ENCODE results near the gene HYAL3. TPM values are rescaled to one million over a fixed set of nuclear protein-coding genes. Genes with fewer than 3 reads are reported as not detected.

Gene HYAL3
- total and polyA plus RNA-seq, 2 of the 13 experiments (the other 11 are each of a cell fraction or from before 2014, with no cell fraction given): 5.5 to 10.4 TPM

DNA sequence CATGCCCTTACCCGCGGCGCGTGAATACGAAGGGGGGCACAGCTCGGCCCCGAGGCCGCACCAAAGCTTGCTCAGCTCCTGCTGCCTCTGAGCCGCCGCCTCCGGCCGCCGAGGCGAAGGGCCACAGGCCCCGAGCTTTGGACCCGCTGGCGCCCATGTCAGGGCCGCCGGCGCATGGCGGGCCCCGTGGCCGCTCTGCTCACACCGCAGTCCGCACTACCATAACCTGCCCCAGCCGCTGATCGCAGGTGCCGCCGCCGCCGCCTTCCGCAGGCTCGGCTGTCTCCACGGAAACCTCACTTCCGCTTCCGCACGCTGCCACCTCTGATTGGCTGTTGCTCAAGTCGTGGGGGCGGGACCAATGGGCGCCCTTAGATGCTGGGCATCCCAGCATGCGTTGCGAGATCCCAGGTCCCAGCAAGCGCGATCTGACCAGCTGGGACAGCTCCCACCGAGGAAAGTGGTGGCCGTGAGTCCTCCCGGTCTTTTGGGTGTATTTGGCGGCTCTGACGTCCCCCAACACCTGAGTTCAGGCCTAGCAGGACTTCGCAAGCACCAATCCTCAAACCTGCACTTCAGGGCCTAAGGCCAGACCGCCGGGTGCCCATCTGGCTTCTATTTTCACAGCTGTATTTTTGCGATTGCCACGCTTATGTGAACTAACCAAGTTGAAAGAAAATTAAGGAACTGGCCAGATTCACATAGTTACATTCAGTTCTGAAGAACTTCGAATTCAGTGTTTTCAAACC, 28.9 kb upstream of the HYAL3 start, which contains the start of gene TUSC2 (continued):
- TF ChIP-seq TBX2 (CRISPR knock-in tag; IDR thresholded peaks at IDR 0.05; ENCODE audit: borderline replicate concordance) (peak; percentile 76; the same call in 1 of the 2 replicates), NFYB (CRISPR knock-in tag; IDR thresholded peaks at IDR 0.05) (peak; percentile 97), SYNCRIP (IDR thresholded peaks at IDR 0.05; ENCODE audit: insufficient read depth, low read depth, low read length) (no peak), EP300 (IDR thresholded peaks at IDR 0.05; ENCODE audit: low read depth in 2 of 2, low read length in 2 of 2) (no peak), EP300 (CRISPR knock-in tag; IDR thresholded peaks at IDR 0.05; ENCODE audit: borderline replicate concordance) (no peak), ZNF12 (CRISPR knock-in tag; IDR thresholded peaks at IDR 0.05) (no peak), SP140L (CRISPR knock-in tag; IDR thresholded peaks at IDR 0.05; ENCODE audit: borderline replicate concordance) (no peak), ZNF556 (CRISPR knock-in tag; IDR thresholded peaks at IDR 0.05; ENCODE audit: borderline replicate concordance) (no peak), MTERF4 (CRISPR knock-in tag; IDR thresholded peaks at IDR 0.05) (0 out of 2 replicates have a peak, but pooled peaks have one; percentile 62), ZNF235 (CRISPR knock-in tag; IDR thresholded peaks at IDR 0.05; ENCODE audit: borderline replicate concordance) (peak; percentile 69; the same call in 1 of the 2 replicates), ZNF101 (CRISPR knock-in tag; IDR thresholded peaks at IDR 0.05; ENCODE audit: borderline replicate concordance, low read depth) (no peak), PRMT3 (CRISPR knock-in tag; IDR thresholded peaks at IDR 0.05; ENCODE audit: borderline replicate concordance, low read depth) (no peak), HINFP (CRISPR knock-in tag; IDR thresholded peaks at IDR 0.05; ENCODE audit: low read depth) (no peak), ZNF574 (CRISPR knock-in tag; IDR thresholded peaks at IDR 0.05) (peak; percentile 85), SAP130 (CRISPR knock-in tag; IDR thresholded peaks at IDR 0.05; ENCODE audit: low read depth) (peak; percentile 97), KDM2A (CRISPR knock-in tag; IDR thresholded peaks at IDR 0.05; ENCODE audit: borderline replicate concordance, low read depth) (peak; percentile 95)
- TF ChIP-seq, protein P1, sequence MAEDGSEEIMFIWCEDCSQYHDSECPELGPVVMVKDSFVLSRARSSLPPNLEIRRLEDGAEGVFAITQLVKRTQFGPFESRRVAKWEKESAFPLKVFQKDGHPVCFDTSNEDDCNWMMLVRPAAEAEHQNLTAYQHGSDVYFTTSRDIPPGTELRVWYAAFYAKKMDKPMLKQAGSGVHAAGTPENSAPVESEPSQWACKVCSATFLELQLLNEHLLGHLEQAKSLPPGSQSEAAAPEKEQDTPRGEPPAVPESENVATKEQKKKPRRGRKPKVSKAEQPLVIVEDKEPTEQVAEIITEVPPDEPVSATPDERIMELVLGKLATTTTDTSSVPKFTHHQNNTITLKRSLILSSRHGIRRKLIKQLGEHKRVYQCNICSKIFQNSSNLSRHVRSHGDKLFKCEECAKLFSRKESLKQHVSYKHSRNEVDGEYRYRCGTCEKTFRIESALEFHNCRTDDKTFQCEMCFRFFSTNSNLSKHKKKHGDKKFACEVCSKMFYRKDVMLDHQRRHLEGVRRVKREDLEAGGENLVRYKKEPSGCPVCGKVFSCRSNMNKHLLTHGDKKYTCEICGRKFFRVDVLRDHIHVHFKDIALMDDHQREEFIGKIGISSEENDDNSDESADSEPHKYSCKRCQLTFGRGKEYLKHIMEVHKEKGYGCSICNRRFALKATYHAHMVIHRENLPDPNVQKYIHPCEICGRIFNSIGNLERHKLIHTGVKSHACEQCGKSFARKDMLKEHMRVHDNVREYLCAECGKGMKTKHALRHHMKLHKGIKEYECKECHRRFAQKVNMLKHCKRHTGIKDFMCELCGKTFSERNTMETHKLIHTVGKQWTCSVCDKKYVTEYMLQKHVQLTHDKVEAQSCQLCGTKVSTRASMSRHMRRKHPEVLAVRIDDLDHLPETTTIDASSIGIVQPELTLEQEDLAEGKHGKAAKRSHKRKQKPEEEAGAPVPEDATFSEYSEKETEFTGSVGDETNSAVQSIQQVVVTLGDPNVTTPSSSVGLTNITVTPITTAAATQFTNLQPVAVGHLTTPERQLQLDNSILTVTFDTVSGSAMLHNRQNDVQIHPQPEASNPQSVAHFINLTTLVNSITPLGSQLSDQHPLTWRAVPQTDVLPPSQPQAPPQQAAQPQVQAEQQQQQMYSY (CRISPR knock-in tag; IDR thresholded peaks at IDR 0.05): no peak
- TF ChIP-seq, protein P2, sequence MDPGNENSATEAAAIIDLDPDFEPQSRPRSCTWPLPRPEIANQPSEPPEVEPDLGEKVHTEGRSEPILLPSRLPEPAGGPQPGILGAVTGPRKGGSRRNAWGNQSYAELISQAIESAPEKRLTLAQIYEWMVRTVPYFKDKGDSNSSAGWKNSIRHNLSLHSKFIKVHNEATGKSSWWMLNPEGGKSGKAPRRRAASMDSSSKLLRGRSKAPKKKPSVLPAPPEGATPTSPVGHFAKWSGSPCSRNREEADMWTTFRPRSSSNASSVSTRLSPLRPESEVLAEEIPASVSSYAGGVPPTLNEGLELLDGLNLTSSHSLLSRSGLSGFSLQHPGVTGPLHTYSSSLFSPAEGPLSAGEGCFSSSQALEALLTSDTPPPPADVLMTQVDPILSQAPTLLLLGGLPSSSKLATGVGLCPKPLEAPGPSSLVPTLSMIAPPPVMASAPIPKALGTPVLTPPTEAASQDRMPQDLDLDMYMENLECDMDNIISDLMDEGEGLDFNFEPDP (CRISPR knock-in tag; conservative IDR thresholded peaks at IDR 0.05): no peak
